ENCODE data around the gene ZBTB9. TPM values are rescaled to one million over a fixed set of nuclear protein-coding genes. Genes with fewer than 3 reads are reported as not detected.
A peak's percentile ranks its signal among the peaks of the same experiment; 100 is the strongest.

ZBTB9 gene
- total RNA-seq, 1 experiment from 2014 or later: 11.4 TPM

- CTCF ChIA-PET: interaction anchor here (0.7 kb wide), 1 partner anchor 18 kb away, joined by 6 read pairs; no protein-coding TSS in a partner anchor
- no peak overlapping the region for H3K4me3 ChIP-seq (ENCODE audit: low read depth, low read length)
- H3K4me3 Mint-ChIP-seq (ENCODE audit: unreplicated experiment): no peak overlapping the region
- no peaks in the 10 kb centered on the region for H3K36me3 Mint-ChIP-seq (ENCODE audit: insufficient read depth, unreplicated experiment)
- H3K27me3 ChIP-seq (replicated peaks; ENCODE audit: control insufficient read depth, insufficient read depth, low read length): no peaks in the 10 kb centered on the region
- no peak for TF ChIP-seq CTCF (IDR thresholded peaks at IDR 0.05; ENCODE audit: insufficient read depth in 1 of 2, low read depth in 1 of 2, low read length in 1 of 2, severe bottlenecking in 1 of 2, unreplicated experiment in 1 of 2)
- H3K9me3 ChIP-seq: no peaks in the 10 kb centered on the region
- DNase-seq: no peak
- no peaks in the 10 kb centered on the region for H3K4me1 Mint-ChIP-seq (ENCODE audit: low read depth, unreplicated experiment)
- H3K27me3 Mint-ChIP-seq (ENCODE audit: insufficient read depth, unreplicated experiment): no peaks in the 10 kb centered on the region
- intact Hi-C loops (cut with micrococcal nuclease; ENCODE audit: unreplicated experiment): no loop called here
- H3K4me1 ChIP-seq: no peaks in the 10 kb centered on the region
- POLR2A ChIA-PET: no interaction called here
- H3K27ac Mint-ChIP-seq (ENCODE audit: unreplicated experiment): no peak overlapping the region
- no peaks in the 10 kb centered on the region for H3K36me3 ChIP-seq (ENCODE audit: control insufficient read depth, insufficient read depth, low read length)
- no TSS peak for BruUV-seq (replicated peaks)
- H3K9me3 Mint-ChIP-seq (ENCODE audit: unreplicated experiment): no peaks in the 10 kb centered on the region
Measured at GRCh38 chr6:33497157-33497556, 42.8 kb downstream of the ZBTB9 start.

- H3K27me3 ChIP-seq (replicated peaks; ENCODE audit: control insufficient read depth, insufficient read depth, low read length): no peaks in the 10 kb centered on the region
- no peak for TF ChIP-seq CTCF (IDR thresholded peaks at IDR 0.05; ENCODE audit: insufficient read depth in 1 of 2, low read depth in 1 of 2, low read length in 1 of 2, severe bottlenecking in 1 of 2, unreplicated experiment in 1 of 2)
- no peak overlapping the region for H3K4me3 ChIP-seq (ENCODE audit: low read depth, low read length)
- intact Hi-C loops (cut with micrococcal nuclease; ENCODE audit: unreplicated experiment): no loop called here
- no peak overlapping the region for H3K4me3 Mint-ChIP-seq (ENCODE audit: unreplicated experiment)
- H3K36me3 Mint-ChIP-seq (ENCODE audit: insufficient read depth, unreplicated experiment): peaks cover 9% of the 10 kb centered on the region
- ChIA-PET POLR2A (no interaction called here), CTCF (interaction anchor here (0.6 kb wide), 1 partner anchor 50 kb away, joined by 6 read pairs; no protein-coding TSS in a partner anchor)
- peak in 1 of 2 experiments; percentile 17 for DNase-seq
- no peaks in the 10 kb centered on the region for H3K27me3 Mint-ChIP-seq (ENCODE audit: insufficient read depth, unreplicated experiment)
- H3K9me3 Mint-ChIP-seq (ENCODE audit: unreplicated experiment): no peaks in the 10 kb centered on the region
- H3K4me1 Mint-ChIP-seq (ENCODE audit: low read depth, unreplicated experiment): peaks cover 17% of the 10 kb centered on the region
- H3K9me3 ChIP-seq: peaks cover 3% of the 10 kb centered on the region; the same call in 1 of the 2 replicates
- H3K4me1 ChIP-seq: peaks cover 17% of the 10 kb centered on the region
- BruUV-seq (replicated peaks): no TSS peak
- no peaks in the 10 kb centered on the region for H3K36me3 ChIP-seq (ENCODE audit: control insufficient read depth, insufficient read depth, low read length)
- no peak overlapping the region for H3K27ac Mint-ChIP-seq (ENCODE audit: unreplicated experiment)
Measured at GRCh38 chr6:33502486-33502885, 48.1 kb downstream of the ZBTB9 start.

GRCh38 chr6:33504486-33504885 lies 50.1 kb downstream of the ZBTB9 start:
- CTCF ChIA-PET: interaction anchor here (0.6 kb wide), 1 partner anchor 25 kb away, joined by 7 read pairs; no protein-coding TSS in a partner anchor
- TF ChIP-seq CTCF (IDR thresholded peaks at IDR 0.05; ENCODE audit: insufficient read depth in 1 of 2, low read depth in 1 of 2, low read length in 1 of 2, severe bottlenecking in 1 of 2, unreplicated experiment in 1 of 2): no peak
- H3K4me1 Mint-ChIP-seq (ENCODE audit: low read depth, unreplicated experiment): peaks cover 25% of the 10 kb centered on the region
- Histone ChIP-seq H3K27me3 (replicated peaks; ENCODE audit: control insufficient read depth, insufficient read depth, low read length) (no peaks in the 10 kb centered on the region), H3K9me3 (peaks cover 3% of the 10 kb centered on the region; the same call in 1 of the 2 replicates), H3K36me3 (ENCODE audit: control insufficient read depth, insufficient read depth, low read length) (no peaks in the 10 kb centered on the region), H3K4me1 (peaks cover 17% of the 10 kb centered on the region), H3K4me3 (ENCODE audit: low read depth, low read length) (no peak overlapping the region)
- intact Hi-C loops (cut with micrococcal nuclease; ENCODE audit: unreplicated experiment): no loop called here
- no TSS peak for BruUV-seq (replicated peaks)
- H3K27ac Mint-ChIP-seq (ENCODE audit: unreplicated experiment): peak overlapping the region; percentile 96
- POLR2A ChIA-PET: no interaction called here
- no peak for DNase-seq
- H3K27me3 Mint-ChIP-seq (ENCODE audit: insufficient read depth, unreplicated experiment): no peaks in the 10 kb centered on the region
- H3K36me3 Mint-ChIP-seq (ENCODE audit: insufficient read depth, unreplicated experiment): peaks cover 9% of the 10 kb centered on the region
- no peaks in the 10 kb centered on the region for H3K9me3 Mint-ChIP-seq (ENCODE audit: unreplicated experiment)
- no peak overlapping the region for H3K4me3 Mint-ChIP-seq (ENCODE audit: unreplicated experiment)

All from Caco-2 (cell line).